HG03442 (cell line): ENCODE data around the gene UBN2.
"Not testable (repeated sequence)": the region's sequence is repeated elsewhere in the genome, so short reads cannot be mapped to it uniquely, and the experiment has no call there.

ENCODE experiments used
- ATAC-seq: cut with Tn5 transposase; IDR thresholded peaks from one replicate; pipeline ENCODE4 v1.9.1; 2021; ENCODE audit warnings: mild to moderate bottlenecking, moderate library complexity; ENCODE audit not compliant: unreplicated experiment

Gene UBN2

GRCh38 chr7:139294241-139294640 is 63.2 kb downstream of the UBN2 start:
- ATAC-seq, result no peak

GRCh38 chr7:139294951-139295575 is 64.0 kb downstream of the UBN2 start:
- no peak for ATAC-seq

GRCh38 chr7:139297795-139298194 is 66.8 kb downstream of the UBN2 start:
- ATAC-seq, result no peak

GRCh38 chr7:139299296-139299695 is 68.3 kb downstream of the UBN2 start:
- no peak for ATAC-seq

DNA sequence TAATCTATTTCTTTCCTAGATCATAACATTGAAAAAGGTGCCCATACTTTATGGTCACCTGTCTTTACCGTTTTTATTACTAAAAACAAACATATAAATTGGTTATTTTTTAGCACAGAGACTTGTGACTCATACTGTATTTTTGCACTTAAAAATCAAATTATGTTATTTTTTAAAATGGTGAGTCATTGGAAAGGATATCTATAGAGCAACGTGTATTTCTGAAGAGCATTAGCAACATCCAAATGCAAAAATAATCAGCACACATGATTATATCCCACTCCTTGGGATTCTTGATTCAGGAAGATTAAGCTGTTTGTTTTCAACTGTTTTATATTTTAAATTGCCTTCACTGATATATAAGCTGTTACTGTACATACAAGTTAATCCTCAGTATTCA is 69.4 kb downstream of the UBN2 start:
- no peak for ATAC-seq

- no peak for ATAC-seq
These were observed 73.5 kb downstream of the UBN2 start for GRCh38 chr7:139304517-139304916.

DNA sequence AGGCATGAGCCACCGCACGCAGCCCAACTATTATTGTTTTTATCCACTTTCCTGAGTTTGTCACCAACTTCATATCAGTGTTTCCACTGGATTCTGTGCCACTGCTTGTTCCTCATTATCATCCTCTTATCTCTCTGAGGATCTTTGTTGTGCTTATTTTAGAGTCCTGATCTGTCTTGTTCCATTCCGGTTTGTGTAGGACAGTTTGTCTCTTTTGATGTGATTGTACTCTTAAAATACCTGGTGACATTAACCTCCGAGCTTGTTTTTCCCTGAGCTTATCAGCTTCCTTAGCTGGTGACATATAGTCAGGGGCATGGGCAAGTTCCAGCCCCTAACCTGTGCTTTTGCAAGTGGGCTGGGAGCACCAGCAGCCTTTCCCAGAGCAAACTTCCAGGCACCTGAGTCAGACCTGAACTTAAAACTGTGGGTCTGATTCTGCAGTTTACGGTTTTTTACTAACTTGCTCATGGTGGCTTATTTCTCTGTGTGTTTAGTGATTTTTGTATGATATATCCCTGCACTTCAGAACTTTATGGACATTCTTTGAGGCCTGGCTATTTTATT is 87.0 kb downstream of the UBN2 start:
- ATAC-seq, result no peak

GRCh38 chr7:139321071-139321745 is 90.2 kb downstream of the UBN2 start:
- ATAC-seq, result no peak

GRCh38 chr7:139324709-139325108 is 93.7 kb downstream of the UBN2 start:
- ATAC-seq, result not testable (repeated sequence)

- no peak for ATAC-seq
These were observed 97.3 kb downstream of the UBN2 start for GRCh38 chr7:139328375-139328774.

GRCh38 chr7:139329119-139329518 is 98.1 kb downstream of the UBN2 start:
- ATAC-seq, result no peak

- ATAC-seq, result no peak
These were observed 99.4 kb downstream of the UBN2 start for GRCh38 chr7:139330333-139331030.

GRCh38 chr7:139332697-139333359 is 101.8 kb downstream of the UBN2 start:
- ATAC-seq, result no peak

DNA sequence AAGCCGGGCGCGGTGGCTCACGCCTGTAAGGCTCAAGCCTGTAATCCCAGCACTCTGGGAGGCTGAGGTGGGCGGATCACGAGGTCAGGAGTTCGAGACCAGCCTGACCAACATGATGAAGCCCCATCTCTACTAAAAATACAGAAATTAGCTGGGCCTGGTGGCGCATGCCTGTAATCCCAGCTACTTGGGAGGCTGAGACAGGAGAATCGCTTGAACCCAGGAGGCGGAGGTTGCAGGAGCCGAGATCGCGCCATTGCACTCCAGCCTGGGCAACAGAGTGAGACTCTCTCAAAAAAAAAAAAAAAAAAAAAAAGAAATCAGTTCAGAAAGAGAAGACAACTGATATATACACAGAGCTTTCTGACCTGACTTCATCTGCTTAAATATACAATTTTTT is 102.4 kb downstream of the UBN2 start:
- ATAC-seq, result not testable (repeated sequence)

DNA sequence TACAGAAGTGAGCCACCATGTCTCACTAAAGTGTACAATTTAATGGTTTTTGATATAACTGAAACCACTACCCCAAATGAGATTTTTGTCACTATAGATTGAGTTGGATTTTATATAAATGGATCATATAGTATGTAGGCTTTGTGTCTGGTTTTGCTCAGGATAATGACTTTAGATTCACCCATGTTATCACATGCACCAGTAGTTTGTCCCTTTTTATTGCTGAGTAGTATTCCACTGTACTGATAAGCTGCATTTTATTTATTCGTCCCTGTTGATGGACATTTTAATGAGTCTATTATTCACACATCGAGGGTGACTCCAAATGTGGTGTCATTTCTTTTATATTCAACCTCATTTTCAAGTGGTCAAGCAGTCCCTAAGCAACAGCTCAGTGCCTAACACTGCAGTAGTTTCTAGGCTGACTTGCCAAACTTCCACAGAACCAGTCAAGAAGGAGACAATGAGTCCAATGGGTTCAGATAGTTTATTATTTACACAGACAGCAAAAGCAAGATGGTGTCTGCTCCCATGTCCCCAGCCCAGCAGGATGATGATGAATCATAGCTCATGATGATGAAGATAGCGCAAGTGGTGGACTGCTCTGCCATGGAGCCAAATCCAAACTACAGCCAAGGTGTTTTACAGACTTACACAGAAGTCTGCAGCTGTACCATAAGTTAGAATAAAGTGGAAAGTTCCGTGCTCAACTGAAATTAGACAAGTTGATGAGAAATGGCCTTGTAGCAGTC is 103.5 kb downstream of the UBN2 start:
- no peak for ATAC-seq

DNA sequence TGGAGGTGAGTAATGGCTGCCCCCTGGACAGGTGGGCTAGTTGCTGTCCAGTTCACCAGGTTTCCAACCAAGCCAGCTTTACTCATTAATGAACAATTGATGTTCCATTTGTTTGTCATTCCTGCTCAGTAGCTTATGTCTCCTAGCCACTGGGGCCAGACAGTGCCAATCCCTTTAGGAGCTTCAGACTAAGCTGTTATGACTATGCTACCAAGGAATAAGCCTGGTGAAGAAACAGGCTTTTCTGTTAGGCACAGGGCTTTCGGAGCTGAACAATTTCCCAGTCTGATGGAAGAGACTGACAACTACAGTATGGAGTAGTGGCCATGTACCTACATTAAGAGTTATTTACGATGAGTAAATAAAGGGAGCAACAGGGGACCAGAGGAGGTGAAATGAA is 108.0 kb downstream of the UBN2 start:
- ATAC-seq, result no peak

DNA sequence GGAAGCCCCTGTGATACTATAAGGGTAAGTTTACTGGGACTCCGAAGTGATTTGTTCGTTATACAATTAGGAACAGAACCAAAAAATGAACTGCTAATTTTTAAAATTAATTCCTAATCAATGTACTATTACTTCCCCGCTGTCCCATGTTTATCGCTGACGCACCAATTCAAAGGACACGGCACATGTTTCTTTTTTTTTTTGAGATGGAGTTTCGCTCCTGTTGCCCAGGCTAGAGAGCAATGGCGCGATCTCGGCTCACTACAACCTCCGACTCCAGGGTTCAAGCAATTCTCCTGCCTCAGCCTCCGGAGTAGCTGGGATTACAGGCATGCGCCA is 108.6 kb downstream of the UBN2 start:
- no peak for ATAC-seq

DNA sequence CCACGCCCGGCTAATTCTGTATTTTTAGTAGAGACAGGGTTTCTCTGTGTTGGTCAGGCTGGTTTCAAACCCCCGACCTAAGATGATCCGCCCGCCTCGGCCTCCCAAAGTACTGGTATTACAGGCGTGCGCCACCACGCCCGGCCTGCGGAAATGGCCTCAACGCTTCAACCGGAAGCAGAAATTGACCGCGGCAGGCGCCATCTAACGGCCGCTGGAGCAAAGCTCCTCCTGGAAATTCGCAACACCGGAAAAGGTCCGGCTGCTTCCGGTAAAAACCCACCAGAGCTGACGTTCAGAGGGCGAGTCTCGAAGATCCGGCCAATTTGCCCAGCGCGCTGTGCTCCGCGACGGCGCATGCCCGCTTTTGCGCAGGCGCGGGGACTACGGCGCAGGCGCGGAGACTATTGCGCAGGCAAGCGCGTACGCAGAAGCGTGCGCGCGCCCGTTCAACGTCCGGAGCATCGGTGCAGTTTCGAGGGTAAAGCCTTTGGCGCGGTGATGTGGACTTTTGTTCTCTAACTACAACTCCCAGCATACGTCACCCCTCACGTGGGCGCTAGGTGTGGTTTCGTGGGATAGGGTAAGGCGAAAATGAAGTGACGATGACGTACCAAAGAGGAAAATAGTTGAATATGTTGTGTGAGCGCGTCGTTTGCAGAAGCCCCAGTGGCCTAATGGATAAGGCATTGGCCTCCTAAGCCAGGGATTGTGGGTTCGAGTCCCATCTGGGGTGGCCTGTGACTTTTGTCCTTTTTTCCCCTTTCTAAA is 109.2 kb downstream of the UBN2 start:
- ATAC-seq, result peak; percentile 82

GRCh38 chr7:139340808-139341057 is 109.7 kb downstream of the UBN2 start:
- ATAC-seq, result no peak

GRCh38 chr7:139341058-139341775 is 110.2 kb downstream of the UBN2 start, which contains the start of gene FMC1:
Gene FMC1, plus strand, starts transcription at chr7:139341337. Its CDS starts 48 bp downstream, at chr7:139341385.
- peak; percentile 48 for ATAC-seq
